GM04503 (cell line): ENCODE results near the gene IL18.
"Not testable (repeated sequence)": the region's sequence is repeated elsewhere in the genome, so short reads cannot be mapped to it uniquely, and the experiment has no call there.

Source experiments
- DNase-seq: peaks from one replicate; pipeline ENCODE4 v3.0.0-alpha.2; 2012; ENCODE audit warnings: low read depth

The IL18 gene

DNA sequence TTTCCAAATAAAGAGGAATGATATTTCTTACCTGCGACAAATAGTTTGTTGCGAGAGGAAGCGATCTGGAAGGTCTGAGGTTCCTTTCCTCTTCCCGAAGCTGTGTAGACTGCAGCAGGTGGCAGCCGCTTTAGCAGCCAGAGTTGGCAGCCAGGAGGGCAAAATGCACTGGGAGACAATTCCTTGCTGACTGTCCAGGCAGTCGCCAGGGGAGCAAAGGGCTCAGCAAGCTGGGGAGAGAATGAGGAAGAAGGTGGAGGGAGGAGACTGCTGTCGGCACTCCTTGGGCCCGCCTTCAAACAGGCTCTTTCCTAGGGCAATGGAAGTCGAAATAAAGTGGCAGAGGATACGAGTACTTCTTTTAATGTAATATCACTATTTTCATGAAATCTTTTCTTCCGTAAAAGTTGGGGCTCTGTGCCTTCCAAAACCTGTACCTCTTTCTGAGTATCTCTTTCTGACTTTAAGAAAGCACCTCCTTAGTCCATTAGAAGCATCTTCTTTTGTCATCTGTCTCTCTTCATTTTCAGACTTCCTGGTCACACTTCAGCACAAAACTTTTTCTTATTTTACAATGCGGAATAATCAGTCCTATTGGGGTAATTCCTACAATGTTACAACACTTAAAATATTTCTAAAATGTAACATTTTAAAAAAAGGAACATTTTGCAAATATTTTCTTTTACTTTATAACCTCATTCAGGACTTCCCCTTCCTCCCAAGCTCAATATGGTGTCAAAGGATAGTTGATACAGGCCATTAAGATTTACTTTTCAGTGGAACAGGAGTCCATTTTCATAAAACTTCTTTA lies at the start of gene IL18:
Gene IL18, minus strand, starts transcription at position 220 of the 811 bp plus-strand sequence. CDS start 9,041 bp downstream, outside the sequence.
- no peak for DNase-seq

- DNase-seq = no peak
Observed at GRCh38 chr11:112212710-112213109, 48.8 kb upstream of the IL18 start.

DNA sequence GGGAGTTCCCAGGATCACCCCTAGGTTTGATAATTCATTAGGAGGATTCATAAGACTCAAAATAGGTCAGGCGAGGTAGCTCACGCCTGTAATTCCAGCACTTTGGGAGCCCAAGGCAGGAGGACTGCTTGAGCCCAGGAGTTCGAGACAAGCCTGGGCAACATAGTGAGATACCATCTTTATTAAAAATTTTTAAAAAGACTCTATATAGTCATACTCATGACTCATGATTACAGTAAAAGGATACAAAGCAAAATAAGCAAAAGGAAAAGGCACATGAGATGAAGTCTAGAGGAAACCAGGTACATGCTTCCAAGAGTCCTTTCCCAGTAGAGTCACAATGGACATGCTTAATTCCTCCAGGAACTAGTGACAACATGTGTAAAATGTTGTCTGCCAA lies 48.4 kb upstream of the IL18 start:
- no peak for DNase-seq

- no peak for DNase-seq
Observed at GRCh38 chr11:112211536-112211935, 47.6 kb upstream of the IL18 start.

- DNase-seq = no peak
Observed at GRCh38 chr11:112210890-112211289, 47.0 kb upstream of the IL18 start.

- DNase-seq = no peak
Observed at GRCh38 chr11:112206071-112206470, 42.2 kb upstream of the IL18 start.

- no peak for DNase-seq
Observed at GRCh38 chr11:112200252-112200651, 36.4 kb upstream of the IL18 start.

GRCh38 chr11:112199101-112199500 lies 35.2 kb upstream of the IL18 start:
- DNase-seq = not testable (repeated sequence)

DNA sequence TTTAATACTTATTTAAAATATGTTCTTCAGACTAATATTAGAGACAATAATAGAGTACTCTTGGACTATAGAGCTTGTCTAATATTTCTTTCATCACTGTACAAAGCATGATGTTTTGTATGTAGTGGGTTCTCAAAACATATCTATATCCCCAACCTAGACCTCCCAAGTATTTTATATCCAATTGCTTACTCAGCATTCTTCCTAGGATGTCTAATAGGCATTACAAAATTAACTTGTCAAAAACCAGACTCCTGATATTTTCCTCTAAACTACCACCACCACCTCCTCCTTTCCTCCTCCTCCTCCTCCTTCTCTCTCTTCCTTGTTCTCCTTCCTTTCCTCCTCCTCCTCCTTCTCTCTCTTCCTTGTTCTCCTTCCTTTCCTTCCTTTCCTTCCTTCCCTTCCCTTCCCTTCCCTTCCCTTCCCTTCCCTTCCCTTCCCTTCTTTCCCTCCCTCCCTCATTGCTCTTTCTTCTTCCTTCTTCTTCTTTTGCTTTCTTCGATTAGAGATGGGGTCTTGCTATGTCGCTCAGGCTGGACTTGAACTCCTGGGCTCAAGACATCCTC lies 32.7 kb upstream of the IL18 start:
- DNase-seq = no peak

DNA sequence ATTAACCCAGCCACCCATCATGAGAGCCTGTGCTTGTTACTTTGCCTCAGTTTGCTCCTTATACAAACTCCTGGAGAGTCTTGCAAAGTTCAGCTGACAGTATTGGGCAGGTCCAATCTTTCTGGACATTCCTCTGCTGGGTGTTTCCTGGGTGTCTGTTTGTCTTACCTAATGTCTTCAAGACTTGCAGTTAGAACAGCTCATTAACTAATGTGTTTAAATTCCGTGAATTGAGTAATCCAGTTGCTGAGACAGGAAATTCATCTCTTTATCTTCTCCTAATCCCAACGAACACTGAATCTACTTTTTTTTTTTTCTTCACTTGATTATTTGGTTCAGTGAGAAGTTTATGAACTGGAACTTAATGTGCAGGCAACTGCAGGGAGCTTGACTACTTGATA lies 32.1 kb upstream of the IL18 start:
- DNase-seq = no peak

GRCh38 chr11:112195113-112195512 lies 31.2 kb upstream of the IL18 start:
- not testable (repeated sequence) for DNase-seq

DNA sequence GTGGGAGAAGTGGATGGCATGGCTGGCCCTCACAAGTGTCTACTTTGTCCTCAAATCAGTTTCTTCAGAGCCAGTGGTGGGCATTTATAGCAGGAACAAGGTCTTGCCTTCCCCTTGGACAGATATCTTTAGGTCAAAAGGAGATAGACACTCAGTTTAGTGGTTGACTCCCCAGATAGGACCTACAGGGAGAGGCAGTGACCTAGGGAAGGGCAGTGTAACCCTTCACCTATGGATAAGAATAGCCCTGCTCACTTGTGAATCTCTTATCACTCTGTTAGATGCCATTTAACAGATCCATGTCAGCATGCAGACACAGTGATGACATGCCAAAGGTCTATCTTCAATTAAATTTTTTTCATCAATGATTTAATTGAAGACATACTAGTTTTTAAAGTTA lies 22.4 kb upstream of the IL18 start:
- DNase-seq = no peak

- no peak for DNase-seq
Observed at GRCh38 chr11:112185883-112186282, 22.0 kb upstream of the IL18 start.

- DNase-seq = no peak
Observed at GRCh38 chr11:112182867-112183266, 19.0 kb upstream of the IL18 start.

DNA sequence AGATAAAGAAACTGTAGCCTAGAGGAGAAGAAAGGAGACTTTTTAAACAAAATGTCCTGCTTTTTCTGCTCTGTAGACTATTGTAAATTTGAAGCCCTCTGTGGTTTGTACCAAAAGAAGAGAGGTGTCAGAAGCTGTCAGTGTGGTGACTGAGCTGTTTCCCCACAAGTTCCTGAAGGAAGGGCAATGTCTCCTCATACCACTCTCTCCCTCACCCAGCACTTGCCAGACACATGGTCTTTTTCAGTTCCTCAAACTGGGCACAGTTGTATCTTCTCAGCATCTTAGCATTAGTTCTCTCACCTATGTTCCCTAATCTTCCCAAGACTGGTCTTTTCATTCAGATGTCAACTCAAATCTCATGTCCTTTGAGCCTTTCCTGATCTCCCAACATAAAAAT lies 15.7 kb upstream of the IL18 start:
- no peak for DNase-seq

- no peak for DNase-seq
Observed at GRCh38 chr11:112178936-112179335, 15.0 kb upstream of the IL18 start.

GRCh38 chr11:112178428-112178827 lies 14.5 kb upstream of the IL18 start:
- DNase-seq = no peak

DNA sequence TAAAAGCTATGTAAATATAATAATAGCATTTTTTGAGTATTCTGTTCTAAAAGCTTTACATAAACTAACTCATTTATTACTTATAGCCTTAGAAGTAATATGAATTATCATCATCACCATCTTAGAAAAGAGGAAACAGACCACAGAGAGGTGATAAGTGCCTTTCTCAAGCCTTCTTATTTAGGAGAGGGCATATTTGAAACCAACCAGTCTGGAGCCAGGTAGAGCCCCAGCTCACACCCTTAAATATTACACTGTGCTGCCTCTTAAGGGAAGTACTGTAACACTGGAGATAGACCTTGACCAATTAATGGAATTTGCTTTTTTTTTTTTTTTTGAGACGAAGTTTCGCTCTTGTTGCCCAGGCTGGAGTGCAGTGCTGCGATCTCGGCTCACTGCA lies 13.7 kb upstream of the IL18 start:
- DNase-seq = no peak

DNA sequence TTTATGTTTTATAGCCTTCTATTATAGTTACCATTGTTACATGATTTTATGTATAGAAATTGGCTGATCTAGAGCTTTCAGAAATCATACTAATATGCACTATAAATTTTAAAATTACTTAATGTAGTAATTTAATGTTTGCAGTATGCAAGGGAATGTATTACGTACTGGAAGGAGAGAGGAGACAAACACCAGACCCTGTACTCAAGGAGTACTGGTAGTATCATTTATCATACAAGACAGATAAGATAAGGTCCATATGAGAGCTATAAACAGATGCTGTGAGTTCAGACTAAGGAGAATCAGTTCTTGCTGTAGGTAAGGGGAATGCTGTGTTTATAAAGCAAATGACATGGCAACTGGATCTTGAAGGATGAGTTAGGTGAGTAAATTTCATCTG lies 12.2 kb upstream of the IL18 start:
- no peak for DNase-seq

DNA sequence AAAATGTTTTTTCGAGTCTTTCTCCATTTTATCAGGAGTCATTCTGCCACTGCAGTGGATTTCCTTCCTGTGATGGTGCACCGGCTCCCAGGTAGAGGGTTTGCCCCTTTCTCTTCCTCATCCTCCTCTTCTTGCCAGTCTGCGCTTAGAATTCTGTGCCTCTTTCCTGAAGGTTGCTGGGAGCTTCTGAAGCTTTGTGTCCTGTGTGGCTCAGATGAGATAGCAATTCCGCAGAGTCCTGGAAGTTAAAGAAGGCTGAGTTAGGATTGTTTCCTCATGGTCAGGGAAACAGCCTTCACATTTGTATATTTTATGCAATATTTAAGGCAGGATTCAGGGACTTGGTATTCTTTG lies 11.7 kb upstream of the IL18 start:
- DNase-seq = no peak

GRCh38 chr11:112174789-112175598 lies 11.1 kb upstream of the IL18 start, which contains the start of gene BCO2:
Gene BCO2, plus strand, starts transcription at chr11:112175512. Its CDS starts 90 bp downstream, at chr11:112175602.
- DNase-seq = peak; percentile 26

GRCh38 chr11:112173152-112173551 lies 9.3 kb upstream of the IL18 start:
- no peak for DNase-seq
